NCI-H2107 treated with DMSO at 0.1 percent for 48 hours (cell line): Measurements from ENCODE around the gene TMSB4X.
"Not testable (repeated sequence)": the region's sequence is repeated elsewhere in the genome, so short reads cannot be mapped to it uniquely, and the experiment has no call there.

Experiments used
- DNase-seq: peaks from one replicate; lab custom pipeline; 2025; ENCODE audit not compliant: unreplicated experiment; lab: John Stamatoyannopoulos, UW

The TMSB4X gene

GRCh38 chrX:12974796-12975669 is at the start of gene TMSB4X:
Gene TMSB4X, plus strand, starts transcription at chrX:12975110.
- peak; percentile 56 for DNase-seq

- no peak for DNase-seq
Measured at GRCh38 chrX:12929701-12930100, 45.2 kb upstream of the TMSB4X start.

DNA sequence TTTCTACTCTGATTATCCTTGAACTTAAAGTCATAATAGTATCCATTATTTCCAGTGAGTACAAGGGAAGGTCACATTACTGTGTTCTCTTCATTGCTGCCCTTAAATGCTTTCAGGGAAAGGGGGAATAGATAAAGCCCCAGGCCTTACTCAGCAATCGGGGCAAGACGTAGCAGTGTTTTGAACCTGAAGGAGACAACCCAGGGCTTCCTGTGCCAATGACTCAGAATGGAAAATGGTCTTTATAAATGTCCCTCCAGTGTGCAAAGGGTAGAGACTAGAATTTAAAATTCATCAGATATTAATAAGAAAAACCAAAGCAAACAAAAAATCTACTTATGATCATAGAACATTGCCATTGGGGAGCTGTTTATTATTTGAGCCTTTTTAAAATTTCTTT is 44.8 kb upstream of the TMSB4X start:
- no peak for DNase-seq

- no peak for DNase-seq
Measured at GRCh38 chrX:12932244-12932643, 42.7 kb upstream of the TMSB4X start.

DNA sequence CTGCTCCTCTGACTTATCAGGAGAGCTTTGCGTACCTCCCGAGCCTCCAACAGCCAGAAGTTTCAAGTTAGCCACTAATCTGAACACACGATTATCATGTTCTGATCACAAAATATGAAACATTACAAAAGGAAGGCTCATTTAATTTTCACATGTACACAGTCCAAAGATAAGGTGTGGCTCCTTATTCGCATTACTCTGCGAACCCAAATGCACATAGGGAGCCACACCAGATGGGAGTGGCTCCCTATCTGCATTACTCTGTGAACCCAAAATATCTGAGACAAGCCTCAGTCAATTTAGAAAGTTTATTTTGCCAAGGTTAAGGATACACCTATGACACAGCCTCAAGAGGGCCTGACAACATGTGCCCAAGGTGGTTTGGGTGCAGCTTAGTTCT is 40.1 kb upstream of the TMSB4X start:
- no peak for DNase-seq

DNA sequence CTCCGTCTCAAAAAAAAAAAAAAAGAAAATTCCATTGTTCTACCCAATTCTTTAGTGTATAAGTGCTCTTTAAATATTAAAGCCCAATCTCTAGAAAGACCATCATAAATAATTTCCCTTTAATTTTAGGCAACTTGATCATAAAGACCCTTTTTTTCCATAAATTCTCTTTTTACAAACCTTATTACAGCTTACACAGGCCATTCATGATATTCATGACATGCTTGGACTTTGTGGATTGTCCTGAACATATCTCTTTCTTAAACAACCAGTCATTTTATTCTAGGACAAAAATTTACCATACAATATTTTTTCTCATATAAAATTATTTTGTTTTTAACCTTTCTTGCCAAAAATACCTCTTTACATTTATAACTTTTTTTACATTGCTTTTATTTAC is 38.0 kb upstream of the TMSB4X start:
- DNase-seq: no peak

DNA sequence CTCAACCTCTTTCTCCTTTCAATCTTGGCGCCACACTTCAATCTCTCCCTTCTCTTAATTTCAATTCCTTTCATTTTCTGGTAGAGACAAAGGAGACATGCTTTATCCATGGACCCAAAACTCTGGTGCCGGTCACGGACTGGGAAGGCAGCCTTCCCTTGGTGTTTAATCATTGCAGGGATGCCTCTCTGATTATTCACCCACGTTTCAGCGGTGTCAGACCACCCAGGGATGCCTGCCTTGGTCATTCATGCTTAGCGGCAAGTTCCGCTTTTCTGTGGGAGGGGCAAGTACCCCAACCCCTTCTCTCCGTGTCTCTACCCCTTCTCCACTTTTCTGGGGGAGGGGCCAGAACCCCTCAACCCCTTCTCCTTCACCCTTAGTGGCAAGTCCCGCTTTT is 34.4 kb upstream of the TMSB4X start:
- not testable (repeated sequence) for DNase-seq

DNA sequence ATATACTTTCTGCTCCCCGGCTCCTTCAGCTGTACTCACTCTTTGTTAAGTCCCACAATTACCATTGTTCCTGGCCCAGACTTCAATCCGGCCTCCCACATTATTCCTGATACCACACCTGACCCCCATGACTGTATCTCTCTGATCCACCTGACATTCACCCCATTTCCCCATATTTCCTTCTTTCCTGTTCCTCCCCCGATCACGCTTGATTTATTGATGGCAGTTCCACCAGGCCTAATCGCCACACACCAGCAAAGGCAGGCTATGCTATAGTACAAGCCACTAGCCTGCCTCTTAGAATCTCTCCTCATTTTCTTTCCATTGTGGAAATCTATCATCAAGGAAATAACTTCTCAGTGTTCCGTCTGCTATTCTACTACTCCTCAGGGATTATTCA is 31.3 kb upstream of the TMSB4X start:
- not testable (repeated sequence) for DNase-seq

- not testable (repeated sequence) for DNase-seq
Measured at GRCh38 chrX:12944452-12944851, 30.5 kb upstream of the TMSB4X start.

DNA sequence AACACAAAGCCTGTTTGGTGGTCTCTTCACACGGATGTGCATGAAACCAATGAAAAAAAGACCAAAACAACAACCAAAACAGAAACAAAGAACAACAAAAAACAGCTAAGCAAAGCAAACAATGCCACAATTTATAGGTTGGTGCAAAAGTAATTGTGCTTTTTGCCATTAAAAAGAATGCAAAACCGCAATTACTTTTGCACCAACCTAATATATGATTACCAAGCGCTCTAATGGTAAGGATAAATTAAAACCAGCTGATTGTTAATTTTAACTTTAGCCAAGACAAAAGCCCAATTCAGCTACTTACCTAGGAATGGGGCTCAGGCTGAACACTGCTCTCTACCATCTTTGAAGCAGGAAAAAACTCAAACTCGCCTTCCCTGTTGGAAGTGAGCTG is 29.4 kb upstream of the TMSB4X start:
- DNase-seq: no peak

- no peak for DNase-seq
Measured at GRCh38 chrX:12946406-12946805, 28.5 kb upstream of the TMSB4X start.

- peak; percentile 85 for DNase-seq
Measured at GRCh38 chrX:12946838-12947544, 27.9 kb upstream of the TMSB4X start.

- peak; percentile 17 for DNase-seq
Measured at GRCh38 chrX:12947545-12948235, 27.2 kb upstream of the TMSB4X start.

DNA sequence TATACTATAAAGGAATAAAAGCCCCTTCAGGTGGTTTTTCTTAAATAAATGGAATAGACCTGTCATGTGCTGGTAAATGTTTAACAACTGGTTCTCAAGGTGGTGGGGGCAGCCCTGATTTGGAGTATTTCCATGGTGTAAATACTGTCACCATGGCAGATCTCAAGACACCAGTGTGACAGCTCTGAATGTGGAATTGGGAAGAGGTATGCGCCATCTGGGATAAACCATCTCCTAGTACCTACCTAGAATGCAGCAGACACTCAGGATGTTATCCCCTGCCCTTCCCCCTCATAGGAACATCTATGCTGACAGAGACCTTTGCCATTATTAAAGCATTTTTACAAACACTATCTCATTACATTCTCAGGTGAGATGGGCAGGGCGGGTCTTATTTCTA is 26.4 kb upstream of the TMSB4X start:
- DNase-seq: no peak

- no peak for DNase-seq
Measured at GRCh38 chrX:12949205-12949926, 25.5 kb upstream of the TMSB4X start.

DNA sequence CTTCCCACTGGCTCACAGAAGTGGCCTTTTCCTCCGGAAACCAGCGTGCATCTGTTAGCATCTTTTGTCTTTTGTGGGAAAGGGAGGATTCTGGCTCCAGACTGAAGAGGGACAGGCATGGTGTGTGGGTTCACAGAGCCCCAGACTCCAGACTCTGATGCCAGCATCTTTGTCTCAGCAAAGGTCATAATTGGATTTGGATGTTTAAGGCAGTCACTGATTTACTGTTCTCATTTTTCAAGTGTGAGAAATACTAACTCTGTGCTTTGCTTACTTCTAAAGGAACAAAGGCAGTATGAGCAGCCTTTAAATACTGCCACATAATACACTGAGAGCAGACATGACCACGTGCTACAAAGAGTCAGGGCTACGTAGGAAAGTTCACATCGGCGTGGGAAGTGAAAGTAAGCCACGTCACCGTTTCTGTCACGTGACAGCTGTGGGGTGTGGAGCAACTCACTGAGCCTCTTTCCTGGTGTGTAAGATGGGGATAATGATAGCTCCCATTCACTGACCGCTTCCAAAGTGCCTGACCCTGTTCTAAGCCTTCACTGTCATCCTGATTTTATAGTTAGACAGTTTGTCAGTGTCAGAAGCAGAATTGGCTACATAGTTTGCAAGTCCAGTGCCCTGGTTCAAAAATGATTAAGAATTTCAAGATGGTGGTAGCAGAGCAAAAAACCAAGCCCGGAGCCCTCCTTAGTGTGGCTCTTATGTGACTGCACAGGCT is 24.8 kb upstream of the TMSB4X start:
- DNase-seq: peak; percentile 23

- DNase-seq: no peak
Measured at GRCh38 chrX:12950851-12951594, 23.9 kb upstream of the TMSB4X start.

DNA sequence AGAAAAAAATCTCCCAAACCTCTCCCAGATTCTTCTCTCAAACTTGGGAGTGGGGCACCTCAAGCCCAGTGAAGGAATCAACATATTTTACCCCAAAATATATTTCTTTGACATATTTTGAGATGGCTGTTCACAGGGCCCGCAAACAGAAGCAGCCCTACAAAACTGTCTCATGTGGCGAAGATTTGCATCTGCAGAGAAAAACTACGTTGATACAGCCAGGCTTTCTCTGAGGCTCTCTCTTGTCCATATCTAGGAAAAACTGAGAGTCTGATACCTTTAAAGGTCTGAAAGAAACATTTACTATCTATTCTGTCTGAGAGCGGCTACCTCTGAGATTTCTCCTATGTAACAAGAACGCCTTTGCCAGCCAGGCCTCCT is 23.3 kb upstream of the TMSB4X start:
- no peak for DNase-seq

DNA sequence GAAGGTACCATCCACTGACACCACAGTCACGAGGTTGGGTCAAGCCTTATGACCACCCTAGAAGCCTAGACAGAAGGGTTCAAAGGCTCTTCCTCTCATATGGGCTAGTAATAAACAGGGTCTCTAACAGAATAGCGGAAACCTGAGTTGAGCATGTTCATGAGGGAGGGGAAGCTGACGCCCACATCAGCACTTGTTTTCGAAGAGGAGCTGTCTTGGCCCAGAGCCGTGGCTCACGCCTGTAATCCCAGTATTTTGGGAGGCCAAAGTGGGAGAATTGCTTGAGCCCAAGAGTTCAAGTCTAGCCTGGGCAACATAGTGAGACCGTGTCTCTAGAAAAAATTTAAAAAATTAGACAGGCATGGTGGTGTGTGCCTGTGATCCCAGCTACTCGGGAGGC is 21.5 kb upstream of the TMSB4X start:
- DNase-seq: no peak

- DNase-seq: no peak
Measured at GRCh38 chrX:12954376-12954775, 20.5 kb upstream of the TMSB4X start.
